Astrocyte of the spinal cord (primary cell): Measurements from ENCODE around the gene KIF2C.

Source experiments
- DNase-seq: peaks from one replicate; pipeline ENCODE4 v3.0.0; 2011; ENCODE audit warnings: low read depth, low spot score
- H3K4me3 ChIP-seq: 2 replicates; pipeline ENCODE4 v1.5.1; 2011; ENCODE audit warnings: low read depth, mild to moderate bottlenecking, low read length, moderate library complexity
- in situ Hi-C: cut with HindIII; loops from 2 replicates; pipeline ENCODE4 v1.10.0; 2017; ENCODE audit warnings: low sequenced_read_pairs
- TF ChIP-seq, protein P1 (sequence below): IDR thresholded peaks from 2 replicates; pipeline ENCODE4 v1.5.1; 2012; ENCODE audit warnings: low read depth, mild to moderate bottlenecking, low read length, inconsistent platforms

Gene KIF2C

DNA sequence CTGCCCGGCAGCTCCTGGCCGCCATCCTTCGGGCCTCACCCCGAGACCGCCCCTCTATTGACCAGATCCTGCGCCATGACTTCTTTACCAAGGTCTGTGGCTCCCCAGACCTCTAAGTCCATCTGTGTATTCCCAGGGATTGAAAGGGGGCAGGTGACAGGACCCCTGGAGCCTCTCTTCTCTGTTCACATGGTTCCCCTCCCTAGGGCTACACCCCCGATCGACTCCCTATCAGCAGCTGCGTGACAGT, 63.4 kb downstream of the KIF2C start:
- peak overlapping the region; percentile 91 for H3K4me3 ChIP-seq
- TF ChIP-seq, protein P1, sequence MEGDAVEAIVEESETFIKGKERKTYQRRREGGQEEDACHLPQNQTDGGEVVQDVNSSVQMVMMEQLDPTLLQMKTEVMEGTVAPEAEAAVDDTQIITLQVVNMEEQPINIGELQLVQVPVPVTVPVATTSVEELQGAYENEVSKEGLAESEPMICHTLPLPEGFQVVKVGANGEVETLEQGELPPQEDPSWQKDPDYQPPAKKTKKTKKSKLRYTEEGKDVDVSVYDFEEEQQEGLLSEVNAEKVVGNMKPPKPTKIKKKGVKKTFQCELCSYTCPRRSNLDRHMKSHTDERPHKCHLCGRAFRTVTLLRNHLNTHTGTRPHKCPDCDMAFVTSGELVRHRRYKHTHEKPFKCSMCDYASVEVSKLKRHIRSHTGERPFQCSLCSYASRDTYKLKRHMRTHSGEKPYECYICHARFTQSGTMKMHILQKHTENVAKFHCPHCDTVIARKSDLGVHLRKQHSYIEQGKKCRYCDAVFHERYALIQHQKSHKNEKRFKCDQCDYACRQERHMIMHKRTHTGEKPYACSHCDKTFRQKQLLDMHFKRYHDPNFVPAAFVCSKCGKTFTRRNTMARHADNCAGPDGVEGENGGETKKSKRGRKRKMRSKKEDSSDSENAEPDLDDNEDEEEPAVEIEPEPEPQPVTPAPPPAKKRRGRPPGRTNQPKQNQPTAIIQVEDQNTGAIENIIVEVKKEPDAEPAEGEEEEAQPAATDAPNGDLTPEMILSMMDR = no peak
- in situ Hi-C loops = no loop called here
- DNase-seq = no peak

DNA sequence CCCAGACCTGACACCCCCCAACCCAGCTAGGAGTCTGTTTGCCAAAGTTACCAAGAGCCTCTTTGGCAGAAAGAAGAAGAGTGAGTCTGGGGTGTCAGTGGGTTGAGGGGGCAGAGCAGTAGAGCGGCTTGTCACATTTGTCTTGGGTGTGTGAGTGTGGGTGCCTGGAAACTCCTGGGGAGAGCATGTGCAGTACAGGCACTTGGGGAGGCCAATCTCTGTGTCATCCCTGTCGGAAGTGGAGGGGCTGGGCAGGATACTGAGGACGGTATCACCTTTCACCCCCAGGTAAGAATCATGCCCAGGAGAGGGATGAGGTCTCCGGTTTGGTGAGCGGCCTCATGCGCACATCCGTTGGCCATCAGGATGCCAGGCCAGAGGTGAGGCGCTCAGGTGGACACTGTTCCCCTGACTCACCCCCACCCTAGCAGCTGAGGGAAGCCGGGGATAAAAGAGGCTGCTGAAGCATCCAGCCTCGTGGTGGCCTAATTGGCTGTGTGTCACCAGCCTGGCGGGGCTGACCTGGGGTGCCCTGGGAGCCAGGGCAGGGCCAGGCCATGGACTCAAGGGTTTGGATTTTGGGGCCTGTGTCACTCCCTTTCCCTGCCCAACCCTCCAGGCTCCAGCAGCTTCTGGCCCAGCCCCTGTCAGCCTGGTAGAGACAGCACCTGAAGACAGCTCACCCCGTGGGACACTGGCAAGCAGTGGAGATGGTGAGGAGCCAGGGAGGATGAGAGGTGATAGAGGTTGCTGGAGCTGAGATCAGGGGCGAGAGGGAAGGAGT, 63.9 kb downstream of the KIF2C start:
- H3K4me3 ChIP-seq = no peak overlapping the region
- TF ChIP-seq, protein P1 = no peak
- in situ Hi-C loops = no loop called here
- no peak for DNase-seq

DNA sequence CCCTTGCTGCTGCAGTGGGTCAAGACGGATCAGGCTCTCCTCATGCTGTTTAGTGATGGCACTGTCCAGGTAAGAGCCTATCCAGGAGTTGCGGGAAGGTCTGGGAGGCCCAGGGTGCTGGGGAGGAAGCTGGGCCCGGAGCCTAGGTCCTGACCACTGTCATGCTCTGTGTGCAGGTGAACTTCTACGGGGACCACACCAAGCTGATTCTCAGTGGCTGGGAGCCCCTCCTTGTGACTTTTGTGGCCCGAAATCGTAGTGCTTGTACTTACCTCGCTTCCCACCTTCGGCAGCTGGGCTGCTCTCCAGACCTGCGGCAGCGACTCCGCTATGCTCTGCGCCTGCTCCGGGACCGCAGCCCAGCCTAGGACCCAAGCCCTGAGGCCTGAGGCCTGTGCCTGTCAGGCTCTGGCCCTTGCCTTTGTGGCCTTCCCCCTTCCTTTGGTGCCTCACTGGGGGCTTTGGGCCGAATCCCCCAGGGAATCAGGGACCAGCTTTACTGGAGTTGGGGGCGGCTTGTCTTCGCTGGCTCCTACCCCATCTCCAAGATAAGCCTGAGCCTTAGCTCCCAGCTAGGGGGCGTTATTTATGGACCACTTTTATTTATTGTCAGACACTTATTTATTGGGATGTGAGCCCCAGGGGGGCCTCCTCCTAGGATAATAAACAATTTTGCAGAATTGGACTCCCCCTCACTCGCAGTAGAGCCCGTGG, 65.8 kb downstream of the KIF2C start:
- TF ChIP-seq, protein P1 = no peak
- no peak for DNase-seq
- in situ Hi-C loops = no loop called here
- H3K4me3 ChIP-seq = no peak overlapping the region

DNA sequence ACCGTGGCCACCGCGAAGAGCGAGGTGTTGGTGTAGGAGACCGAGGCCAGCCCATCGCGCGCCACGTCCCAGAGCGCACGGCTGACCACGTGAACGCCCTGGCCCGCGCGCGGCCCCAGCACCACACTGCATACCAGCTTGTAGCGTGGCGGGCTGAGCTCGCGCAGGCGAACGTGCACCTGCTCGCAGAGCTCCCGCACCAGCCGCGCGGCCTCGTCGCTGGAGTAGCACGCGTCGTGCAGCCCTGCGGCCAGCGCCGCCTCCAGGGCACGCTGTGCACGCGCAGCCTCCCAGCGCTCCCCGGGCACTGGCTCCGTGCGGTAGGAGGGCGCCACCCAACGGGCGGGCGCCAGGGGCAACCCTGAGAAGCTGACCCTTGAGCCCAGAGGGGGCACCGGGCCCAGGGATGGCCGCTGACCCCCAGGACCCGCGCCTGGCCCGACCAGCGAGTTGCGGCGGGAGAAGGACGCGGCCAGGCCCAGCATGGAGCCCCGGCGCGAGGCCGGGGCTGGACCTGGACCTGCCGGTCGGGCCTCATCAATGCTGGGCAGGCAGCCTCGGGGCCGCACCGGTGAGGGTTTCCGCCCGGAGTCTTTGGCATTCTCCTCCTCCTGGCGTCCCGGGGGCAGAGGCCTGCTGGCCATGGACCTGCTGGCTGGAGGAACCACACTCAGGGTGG, 66.5 kb downstream of the KIF2C start:
- TF ChIP-seq, protein P1 = no peak
- in situ Hi-C loops = no loop called here
- no peak for DNase-seq
- H3K4me3 ChIP-seq = no peak overlapping the region

DNA sequence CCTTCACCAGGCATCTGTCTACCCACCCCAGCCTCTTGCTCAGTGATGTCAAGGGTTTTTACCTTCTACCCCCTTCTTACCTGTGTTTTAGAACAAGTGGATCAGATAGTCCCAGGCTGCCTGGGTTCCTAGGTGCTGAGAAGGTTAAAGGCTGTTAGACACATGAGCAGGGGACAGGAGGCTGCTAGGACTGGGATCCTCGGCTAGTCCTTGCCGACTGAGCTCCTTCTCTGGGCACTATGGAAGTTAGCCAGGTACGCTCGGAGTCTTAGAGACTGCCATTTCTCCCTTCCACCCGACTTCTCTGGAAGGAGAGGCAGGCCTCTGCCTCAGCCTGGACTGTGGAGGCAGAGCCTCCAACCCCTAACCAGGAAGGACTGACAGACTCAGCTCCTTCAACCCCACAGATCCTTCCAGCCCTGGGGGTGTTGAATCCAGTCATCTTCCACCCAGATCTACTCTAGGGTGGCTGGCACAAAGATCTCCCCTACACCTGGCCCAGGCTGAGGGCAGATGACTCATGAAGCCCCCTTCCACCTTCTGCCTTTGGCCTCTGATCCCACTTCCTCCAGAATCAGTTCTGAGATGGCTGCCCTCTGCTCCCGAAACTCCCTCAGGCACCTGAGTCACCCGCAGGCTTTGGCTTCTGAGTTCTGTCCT, 67.2 kb downstream of the KIF2C start, which contains the start of gene DYNLT4:
Gene DYNLT4, minus strand, starts transcription at position 648 of the 660 bp plus-strand sequence. CDS start 683 bp downstream, outside the sequence.
- in situ Hi-C loops = no loop called here
- H3K4me3 ChIP-seq = peak within 1 kb of the TSS; percentile 47
- no peak for DNase-seq
- TF ChIP-seq, protein P1 = no peak

DNA sequence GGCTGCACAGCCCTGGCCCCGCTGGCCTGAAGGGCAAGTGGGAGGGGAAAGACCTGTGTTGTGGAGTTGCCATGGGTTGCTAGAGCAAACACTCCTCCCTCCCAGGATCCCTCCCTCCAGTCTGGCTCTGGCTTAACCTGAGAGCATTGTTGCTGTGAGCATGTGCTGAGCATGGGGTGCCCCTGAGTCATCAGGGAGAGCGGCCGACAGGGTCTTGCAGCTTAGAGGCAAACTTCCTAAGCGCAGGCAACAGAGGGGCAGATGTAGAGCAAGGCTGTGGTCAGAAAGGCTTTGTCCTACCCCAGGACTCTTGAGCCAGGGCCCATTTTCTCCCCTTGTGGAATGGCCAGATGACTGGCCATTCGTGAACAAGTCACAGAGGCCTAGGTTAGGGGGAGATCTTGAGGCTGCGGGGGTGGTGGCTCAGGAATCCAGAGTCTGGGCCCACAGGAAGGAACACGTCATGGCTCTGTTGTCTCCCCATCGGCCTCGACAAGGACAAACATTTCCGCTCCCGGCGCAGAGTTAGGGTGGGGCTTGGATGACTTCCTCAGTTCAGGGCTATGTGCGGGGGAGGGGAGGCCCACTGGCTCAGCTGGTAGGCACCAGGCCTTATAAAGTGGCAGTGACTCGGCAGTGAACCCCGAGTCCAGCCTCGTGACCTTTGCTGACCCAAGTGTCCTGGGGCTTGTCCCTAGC, 67.9 kb downstream of the KIF2C start:
- peak; percentile 100 for DNase-seq
- peak overlapping the region; percentile 47 for H3K4me3 ChIP-seq
- in situ Hi-C loops = no loop called here
- TF ChIP-seq, protein P1 = no peak
